Endothelial cell of umbilical vein (primary cell): ENCODE data around the gene HSF2.

Source experiments
- CTCF ChIP-seq, 2 donors: IDR thresholded peaks; 1 replicate in 1 of 2; 2 replicates in 1 of 2; pipeline ENCODE4 v1.5.1; 2011; ENCODE audit warnings: low read length in 2 of 2, mild to moderate bottlenecking in 2 of 2, moderate library complexity in 2 of 2, control low read depth in 1 of 2, inconsistent platforms in 1 of 2, low read depth in 1 of 2; ENCODE audit not compliant: insufficient read depth in 1 of 2; ENCODE audit errors: extremely low read depth in 1 of 2
- EZH2 ChIP-seq: IDR thresholded peaks from 2 replicates; pipeline ENCODE4 v1.6.1; 2012; ENCODE audit warnings: borderline replicate concordance, low read depth, mild to moderate bottlenecking, moderate library complexity, low read length, inconsistent platforms; ENCODE audit not compliant: severe bottlenecking
- GATA2 ChIP-seq: IDR thresholded peaks from 2 replicates; pipeline ENCODE4 v1.7.0; 2011; ENCODE audit warnings: low read depth, mild to moderate bottlenecking, moderate library complexity, mixed read lengths, low read length; ENCODE audit not compliant: insufficient read length, insufficient read depth
- JUN ChIP-seq: IDR thresholded peaks from 2 replicates; pipeline ENCODE4 v1.6.1; 2011; ENCODE audit warnings: borderline replicate concordance, low read depth; ENCODE audit not compliant: insufficient read length, insufficient read depth
- MYC ChIP-seq: IDR thresholded peaks from one replicate; pipeline ENCODE4 v1.6.1; 2011; ENCODE audit warnings: mild to moderate bottlenecking, low read depth, low read length
- POLR2A ChIP-seq: IDR thresholded peaks from 2 replicates; pipeline ENCODE4 v1.6.1; 2012; ENCODE audit warnings: low read depth, mild to moderate bottlenecking, control low read depth, low read length
- POLR2AphosphoS5 ChIP-seq: IDR thresholded peaks from 2 replicates; pipeline ENCODE4 v1.6.1; 2012; ENCODE audit warnings: low read depth, mild to moderate bottlenecking, control low read depth, low read length, moderate library complexity; ENCODE audit not compliant: insufficient read depth

GRCh38 chr6:122449069-122449468 is 49.6 kb downstream of the HSF2 start:
- TF ChIP-seq EZH2 (no peak), MYC (no peak), CTCF (IDR thresholded peaks at IDR 0.05; ENCODE audit: extremely low read depth in 1 of 2, insufficient read depth in 1 of 2, low read depth in 1 of 2, low read length in 2 of 2) (no peak), POLR2A (no peak), JUN (no peak), POLR2AphosphoS5 (no peak), GATA2 (no peak)
